ENCODE results near the gene PODXL2.

- TF ChIP-seq CTCF (conservative IDR thresholded peaks at IDR 0.05; ENCODE audit: low read depth in 2 of 2) = no peak
- no peak for TF ChIP-seq EZH2phosphoT487 (IDR thresholded peaks at IDR 0.05; ENCODE audit: unreplicated experiment)
- no peak for TF ChIP-seq POLR2AphosphoS5 (IDR thresholded peaks at IDR 0.05; ENCODE audit: low read depth)
- no peak for TF ChIP-seq ETS1 (IDR thresholded peaks at IDR 0.05)
- TF ChIP-seq REST (IDR thresholded peaks at IDR 0.05; ENCODE audit: unreplicated experiment) = no peak
- no peak for TF ChIP-seq EZH2 (IDR thresholded peaks at IDR 0.05; ENCODE audit: low read depth, unreplicated experiment)
- no peak for TF ChIP-seq CREB1 (CRISPR knock-in tag; IDR thresholded peaks at IDR 0.05; ENCODE audit: low read depth)
- no peak for TF ChIP-seq ZNF114 (CRISPR knock-in tag; IDR thresholded peaks at IDR 0.05)
- TF ChIP-seq ZNF331 (CRISPR knock-in tag; IDR thresholded peaks at IDR 0.05; ENCODE audit: low read depth) = no peak
- no peak for TF ChIP-seq NANOG (IDR thresholded peaks at IDR 0.05; ENCODE audit: borderline replicate concordance)
- TF ChIP-seq JUNB (IDR thresholded peaks at IDR 0.05; ENCODE audit: unreplicated experiment) = no peak
- no peak for TF ChIP-seq STAT1 (IDR thresholded peaks at IDR 0.05; ENCODE audit: unreplicated experiment)
- TF ChIP-seq ZNF462 (CRISPR knock-in tag; IDR thresholded peaks at IDR 0.05) = no peak
These were observed 39.9 kb downstream of the PODXL2 start for GRCh38 chr3:127668906-127669305.
